Kidney (tissue), 14 donors: ENCODE measurements around the gene RAD18. TPM values are rescaled to one million over a fixed set of nuclear protein-coding genes. Genes with fewer than 3 reads are reported as not detected.

Source experiments
- DNase-seq, 5 donors: peaks; one replicate each; pipeline ENCODE4 v3.0.0-alpha.2; 2013 to 2020
- FAIRE-seq: peaks from 2 replicates; lab custom pipeline; 2012; peaks lifted over from hg19 to GRCh38; lab: Jason Lieb, UNC
- H3K27ac ChIP-seq, 2 donors: one replicate each; pipeline ENCODE4 v1.7.0; 2013; ENCODE audit warnings: low read depth in 2 of 2, low read length in 2 of 2, inconsistent platforms in 1 of 2
- H3K27me3 ChIP-seq: one replicate; pipeline ENCODE4 v1.7.1; 2013; ENCODE audit warnings: low read length, inconsistent platforms; ENCODE audit not compliant: control insufficient read depth, insufficient read depth
- H3K36me3 ChIP-seq, 3 donors: one replicate each; pipeline versions ENCODE4 v1.7.0 to v1.7.1; 2013; ENCODE audit warnings: low read length in 3 of 3, control low read depth in 1 of 3, inconsistent platforms in 1 of 3; ENCODE audit not compliant: insufficient read depth in 3 of 3, control insufficient read depth in 2 of 3
- H3K4me1 ChIP-seq, 3 donors: one replicate each; pipeline versions ENCODE4 v1.7.0 to v1.7.1; 2013; ENCODE audit warnings: low read length in 3 of 3, inconsistent platforms in 1 of 3, low read depth in 1 of 3; ENCODE audit not compliant: control insufficient read depth in 2 of 3, insufficient read depth in 2 of 3
- H3K4me3 ChIP-seq, 3 donors: one replicate each; pipeline versions ENCODE4 v1.7.0 to v1.8.1; 2013; ENCODE audit warnings: low read length in 3 of 3, control low read depth in 1 of 3, inconsistent platforms in 1 of 3
- H3K9ac ChIP-seq, 3 donors: one replicate each; pipeline versions ENCODE4 v1.7.0 to v1.7.1; 2013; ENCODE audit warnings: low read length in 3 of 3, control low read depth in 1 of 3, inconsistent platforms in 1 of 3
- H3K9me3 ChIP-seq, 3 donors: one replicate each; pipeline versions ENCODE4 v1.7.0 to v1.7.1; 2013; ENCODE audit warnings: low read length in 3 of 3, control low read depth in 1 of 3, inconsistent platforms in 1 of 3; ENCODE audit not compliant: control insufficient read depth in 2 of 3, insufficient read depth in 1 of 3
- CTCF ChIP-seq: IDR thresholded peaks from 3 replicates; pipeline ENCODE4 v1.5.1; 2012; ENCODE audit warnings: mild to moderate bottlenecking, moderate library complexity, borderline replicate concordance; ENCODE audit not compliant: insufficient read depth; ENCODE audit errors: extremely low read depth
- intact Hi-C: fragments of 100-400 bp; cut with DNase I; formaldehyde crosslinking; loops from one replicate; pipeline ENCODE4 v1.11.1; 2022
- polyA plus RNA-seq: library from polyadenylated mRNA; stranded (reverse); fragments of 350-450 nt; fragmentation: Illumina TruSeq; extraction: RNeasy Lipid Tissue Mini Kit (QIAGEN cat#74804); gene quantifications from one replicate; pipeline ENCODE4 v1.2.3, GENCODE V29; 2014; ENCODE audit warnings: low read depth, low replicate concordance; ENCODE audit not compliant: insufficient read depth
- total RNA-seq: library from RNA; stranded (reverse); fragmentation: NEBNext Ultra II Directional; extraction: Animal tissue kit (Norgen Biotek cat#: 25700); gene quantifications from one replicate; pipeline ENCODE4 v1.2.1, GENCODE V29; 2021
- donor health status: control.
- donor health status: control.
- donor health status: control.
- donor health status: control.
- donor health status: control.
- donor health status: DM: yes; HTN: yes; CAD: no.
- donor health status: Normal renal cell carcinoma (clear cell type).

The RAD18 gene
- total and polyA plus RNA-seq, 2 donors from 2014 or later, result 3.1 to 8.0 TPM

GRCh38 chr3:8909160-8909559 is 54.1 kb downstream of the RAD18 start:
- Histone ChIP-seq H3K4me1 (no peaks in the 10 kb centered on the region), H3K27ac (no peak overlapping the region), H3K4me3 (no peak overlapping the region), H3K36me3 (no peaks in the 10 kb centered on the region), H3K27me3 (no peaks in the 10 kb centered on the region), H3K9me3 (no peaks in the 10 kb centered on the region), H3K9ac (no peak overlapping the region)
- no peak for FAIRE-seq
- intact Hi-C loops, result no loop called here
- TF ChIP-seq CTCF, result no peak
- DNase-seq, result no peak

- TF ChIP-seq CTCF, result no peak
- H3K9me3 ChIP-seq, result no peaks in the 10 kb centered on the region
- intact Hi-C loops, result no loop called here
- H3K27me3 ChIP-seq, result no peaks in the 10 kb centered on the region
- DNase-seq (no peak), FAIRE-seq (no peak)
- H3K27ac ChIP-seq, result no peak overlapping the region
- no peak overlapping the region for H3K4me3 ChIP-seq
- H3K9ac ChIP-seq, result no peak overlapping the region
- H3K36me3 ChIP-seq, result no peaks in the 10 kb centered on the region
- H3K4me1 ChIP-seq, result no peaks in the 10 kb centered on the region
Measured at GRCh38 chr3:8903191-8903590, 60.1 kb downstream of the RAD18 start.

GRCh38 chr3:8900869-8901268 is 62.4 kb downstream of the RAD18 start:
- Histone ChIP-seq H3K27me3 (no peaks in the 10 kb centered on the region), H3K36me3 (no peaks in the 10 kb centered on the region), H3K9ac (no peak overlapping the region), H3K9me3 (no peaks in the 10 kb centered on the region), H3K4me3 (no peak overlapping the region), H3K27ac (no peak overlapping the region), H3K4me1 (no peaks in the 10 kb centered on the region)
- TF ChIP-seq CTCF, result no peak
- DNase-seq, result no peak
- no peak for FAIRE-seq
- intact Hi-C loops, result no loop called here

GRCh38 chr3:8899876-8900460 is 63.3 kb downstream of the RAD18 start:
- intact Hi-C loops, result no loop called here
- H3K4me1 ChIP-seq, result no peaks in the 10 kb centered on the region
- no peaks in the 10 kb centered on the region for H3K36me3 ChIP-seq
- no peak overlapping the region for H3K9ac ChIP-seq
- no peaks in the 10 kb centered on the region for H3K27me3 ChIP-seq
- no peak for TF ChIP-seq CTCF
- DNase-seq (no peak), FAIRE-seq (no peak)
- no peak overlapping the region for H3K4me3 ChIP-seq
- no peak overlapping the region for H3K27ac ChIP-seq
- no peaks in the 10 kb centered on the region for H3K9me3 ChIP-seq
